Skeletal muscle tissue (tissue), 4 donors: Measurements from ENCODE around the gene TMEM42. TPM values are rescaled to one million over a fixed set of nuclear protein-coding genes. Genes with fewer than 3 reads are reported as not detected.
"Not testable (repeated sequence)": the region's sequence is repeated elsewhere in the genome, so short reads cannot be mapped to it uniquely, and the experiment has no call there.

Experiments
- H3K27ac ChIP-seq: one replicate; pipeline ENCODE4 v1.7.0; 2013; ENCODE audit warnings: mild to moderate bottlenecking, low read depth, low read length, inconsistent platforms
- H3K27me3 ChIP-seq, 3 donors: one replicate each; pipeline ENCODE4 v1.7.0; 2013; ENCODE audit warnings: low read length in 3 of 3; ENCODE audit not compliant: control insufficient read depth in 3 of 3, insufficient read depth in 3 of 3
- H3K36me3 ChIP-seq, 3 donors: one replicate each; pipeline ENCODE4 v1.7.0; 2013; ENCODE audit warnings: low read length in 3 of 3; ENCODE audit not compliant: control insufficient read depth in 3 of 3, insufficient read depth in 3 of 3
- H3K4me1 ChIP-seq, 3 donors: one replicate each; pipeline ENCODE4 v1.7.0; 2013; ENCODE audit warnings: low read length in 3 of 3, mild to moderate bottlenecking in 3 of 3; ENCODE audit not compliant: control insufficient read depth in 3 of 3, insufficient read depth in 3 of 3
- H3K4me3 ChIP-seq, 3 donors: one replicate each; pipeline ENCODE4 v1.7.0; 2013; ENCODE audit warnings: low read length in 3 of 3
- H3K9ac ChIP-seq, 3 donors: one replicate each; pipeline ENCODE4 v1.7.0; 2013; ENCODE audit warnings: low read length in 3 of 3, mild to moderate bottlenecking in 3 of 3, moderate library complexity in 2 of 3, low read depth in 1 of 3
- H3K9me3 ChIP-seq, 3 donors: one replicate each; pipeline ENCODE4 v1.7.0; 2013; ENCODE audit warnings: low read length in 3 of 3; ENCODE audit not compliant: control insufficient read depth in 3 of 3
- total RNA-seq: library from RNA; depleted of rRNA; stranded (reverse); fragments of >200 nt; gene quantifications from one replicate; pipeline ENCODE4 v1.2.3, GENCODE V29; 2014
- donor health status: Osteomylitis.

TMEM42 gene
- total RNA-seq, 1 donor from 2014 or later: 7.3 TPM

DNA sequence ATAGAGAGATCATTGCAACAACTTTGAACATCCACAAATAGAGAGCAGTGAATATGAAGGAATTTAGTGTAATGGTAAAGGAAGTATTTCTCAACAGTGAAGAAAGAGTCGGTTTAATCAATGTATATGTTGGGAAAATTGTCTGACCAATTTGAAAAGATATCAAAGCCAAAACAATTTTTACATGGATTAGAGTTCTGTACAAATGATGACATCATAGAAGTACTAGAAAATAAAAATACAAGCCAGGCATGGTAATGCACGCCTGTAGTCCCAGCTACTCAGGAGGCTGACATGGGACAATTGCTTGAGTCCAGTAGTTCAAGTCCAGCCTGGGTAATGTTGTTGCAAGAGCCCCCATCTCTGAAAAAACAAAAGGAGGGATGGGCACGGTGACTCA is 26.0 kb upstream of the TMEM42 start:
- no peaks in the 10 kb centered on the region for H3K4me1 ChIP-seq
- no peaks in the 10 kb centered on the region for H3K36me3 ChIP-seq

DNA sequence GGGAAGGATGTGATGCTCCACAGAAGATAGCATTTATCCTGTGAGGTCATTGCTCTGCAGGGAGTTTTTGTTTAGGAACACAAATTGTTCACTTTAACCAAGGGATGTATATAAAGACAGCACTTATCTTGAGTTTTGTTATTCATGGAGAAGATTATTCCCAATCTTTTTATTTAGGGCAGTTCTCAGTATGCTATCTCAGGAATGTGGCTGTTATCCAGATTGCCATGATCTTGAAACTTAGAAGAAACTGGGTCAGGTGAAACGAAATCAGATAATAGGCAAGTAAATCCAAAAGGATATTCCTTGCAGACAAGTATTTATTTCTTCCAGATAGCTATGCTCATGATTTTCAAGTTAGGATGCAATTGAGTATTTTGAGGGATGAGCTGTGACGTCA is 19.3 kb upstream of the TMEM42 start:
- Histone ChIP-seq H3K9ac (no peak overlapping the region), H3K27ac (no peak overlapping the region), H3K4me1 (no peaks in the 10 kb centered on the region), H3K27me3 (no peaks in the 10 kb centered on the region), H3K36me3 (no peaks in the 10 kb centered on the region), H3K9me3 (no peaks in the 10 kb centered on the region), H3K4me3 (no peak overlapping the region)

More for the DNA sequence above, 26.0 kb upstream of the TMEM42 start:
- H3K4me3 ChIP-seq: no peak overlapping the region
- no peak overlapping the region for H3K9ac ChIP-seq
- no peaks in the 10 kb centered on the region for H3K27me3 ChIP-seq
- peaks cover 0 to 4% (median 0%) of the 10 kb centered on the region in 3 donors for H3K9me3 ChIP-seq
- H3K27ac ChIP-seq: no peak overlapping the region

DNA sequence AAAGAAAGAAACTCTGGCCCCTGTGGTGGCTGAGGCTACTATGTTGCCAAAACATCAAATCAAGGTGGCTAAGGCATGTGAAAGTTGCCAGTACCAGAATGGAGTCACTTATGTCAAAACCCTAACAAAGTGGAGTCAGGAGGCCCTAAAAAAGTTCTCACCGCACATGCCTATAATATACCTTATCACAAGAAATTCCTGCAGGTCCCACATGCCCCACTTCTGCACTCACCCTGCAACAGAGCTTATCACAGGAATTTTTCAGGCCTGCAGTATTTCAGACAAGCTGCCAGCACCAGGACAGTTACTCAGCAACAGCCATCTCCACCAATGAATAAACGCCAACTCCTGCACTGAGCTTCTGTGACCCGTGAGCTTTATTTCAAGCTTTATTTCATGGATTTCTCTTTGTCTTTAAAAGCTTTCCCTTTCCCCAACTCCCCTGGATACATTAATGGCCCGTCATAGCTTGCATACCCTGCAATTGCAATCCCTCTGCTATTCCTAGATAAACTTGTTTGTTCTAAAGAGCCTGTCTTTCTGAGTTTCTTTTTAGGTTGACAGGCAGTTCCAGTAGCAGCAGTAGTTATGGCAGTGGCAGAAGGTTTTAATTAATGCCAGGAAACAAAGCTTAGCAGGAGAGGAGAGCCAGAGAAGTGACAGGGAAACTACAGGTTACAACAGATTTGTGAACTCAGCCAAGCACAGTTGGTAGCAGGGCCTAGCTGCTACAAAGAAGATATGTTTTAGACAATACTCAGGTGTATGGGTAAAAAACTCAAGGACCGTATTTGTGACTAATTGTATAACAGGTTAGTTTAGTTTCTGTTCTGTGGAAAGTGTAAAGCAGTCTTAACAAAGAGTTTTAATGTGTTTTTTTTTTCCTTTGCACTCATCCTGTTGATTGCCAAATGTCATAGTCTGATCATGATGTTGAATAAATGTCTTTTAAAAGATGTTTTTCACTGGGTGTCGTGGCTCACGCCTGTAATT is 15.9 kb upstream of the TMEM42 start:
- no peak overlapping the region for H3K9ac ChIP-seq
- no peaks in the 10 kb centered on the region for H3K4me1 ChIP-seq
- no peak overlapping the region for H3K27ac ChIP-seq
- H3K9me3 ChIP-seq: no peaks in the 10 kb centered on the region
- H3K36me3 ChIP-seq: no peaks in the 10 kb centered on the region
- no peak overlapping the region for H3K4me3 ChIP-seq
- H3K27me3 ChIP-seq: no peaks in the 10 kb centered on the region

DNA sequence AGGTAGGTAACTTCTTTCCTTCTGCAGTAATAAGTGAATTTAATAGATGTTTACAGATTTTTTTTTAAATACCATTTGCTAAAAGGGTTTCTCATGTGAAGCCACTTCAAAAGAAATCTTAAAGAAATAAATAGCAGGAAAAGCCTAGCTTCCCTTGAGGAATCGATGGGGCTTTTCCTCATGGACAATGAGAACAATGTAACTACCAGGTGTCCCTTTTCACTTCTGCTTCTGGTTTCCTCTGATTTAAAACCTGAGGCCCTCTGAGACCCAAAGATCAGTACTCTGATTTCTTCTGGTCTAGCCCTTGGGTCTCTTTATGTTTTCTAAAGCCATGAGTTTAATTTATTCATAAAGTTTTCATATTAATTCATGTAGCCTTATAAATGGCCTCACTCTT is 13.1 kb upstream of the TMEM42 start:
- H3K36me3 ChIP-seq: no peaks in the 10 kb centered on the region
- no peaks in the 10 kb centered on the region for H3K4me1 ChIP-seq
- H3K27me3 ChIP-seq: no peaks in the 10 kb centered on the region
- H3K27ac ChIP-seq: no peak overlapping the region
- H3K9me3 ChIP-seq: no peaks in the 10 kb centered on the region
- no peak overlapping the region for H3K9ac ChIP-seq
- no peak overlapping the region for H3K4me3 ChIP-seq

DNA sequence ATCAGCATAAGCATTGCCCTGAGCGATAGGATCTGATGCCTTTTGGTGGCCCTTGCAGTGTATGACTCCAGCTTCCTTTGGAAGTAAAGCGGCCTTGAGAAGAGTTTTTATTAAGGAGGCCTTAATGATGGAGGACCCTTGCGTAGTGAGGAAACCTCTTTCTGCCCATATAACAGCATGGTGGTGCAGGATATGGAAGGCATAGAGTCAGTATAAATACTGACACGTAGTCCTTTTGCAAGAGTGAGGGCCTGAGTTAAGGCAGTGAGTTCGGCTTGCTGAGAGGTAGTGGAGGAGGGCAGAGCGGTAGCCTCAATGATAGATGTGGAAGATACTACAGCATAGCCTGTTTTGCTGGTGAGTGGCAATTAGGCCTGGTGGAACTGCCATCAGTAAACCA is 5.0 kb upstream of the TMEM42 start:
- H3K4me1 ChIP-seq, H3K9me3 ChIP-seq, H3K27me3 ChIP-seq, H3K36me3 ChIP-seq, H3K27ac ChIP-seq, H3K9ac ChIP-seq, H3K4me3 ChIP-seq: not testable (repeated sequence)

DNA sequence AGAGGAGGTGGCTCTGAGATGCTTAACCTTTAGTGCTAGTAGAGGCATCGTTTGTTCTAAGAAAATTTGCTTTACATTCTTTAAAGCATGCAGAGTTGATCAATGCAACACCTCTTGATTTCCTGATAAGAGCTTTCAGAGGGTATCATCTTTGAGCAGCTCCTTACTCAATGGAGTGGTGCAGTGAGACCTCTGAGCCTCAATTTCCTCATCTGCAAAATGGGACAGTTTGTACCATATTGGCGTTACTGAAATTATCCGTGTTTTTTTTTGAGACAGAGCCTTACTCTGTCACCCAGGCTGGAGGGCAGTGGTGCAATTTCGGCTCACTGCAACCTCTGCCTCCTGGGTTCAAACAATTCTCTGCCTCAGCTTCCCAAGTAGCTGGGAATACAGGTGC is 1.6 kb upstream of the TMEM42 start:
- Histone ChIP-seq H3K4me1 (peaks cover 8 to 25% (median 10%) of the 10 kb centered on the region in 3 donors), H3K36me3 (peaks cover 0 to 2% (median 0%) of the 10 kb centered on the region in 3 donors), H3K4me3 (no peak overlapping the region), H3K27ac (no peak overlapping the region), H3K9ac (no peak overlapping the region), H3K27me3 (no peaks in the 10 kb centered on the region), H3K9me3 (no peaks in the 10 kb centered on the region)

DNA sequence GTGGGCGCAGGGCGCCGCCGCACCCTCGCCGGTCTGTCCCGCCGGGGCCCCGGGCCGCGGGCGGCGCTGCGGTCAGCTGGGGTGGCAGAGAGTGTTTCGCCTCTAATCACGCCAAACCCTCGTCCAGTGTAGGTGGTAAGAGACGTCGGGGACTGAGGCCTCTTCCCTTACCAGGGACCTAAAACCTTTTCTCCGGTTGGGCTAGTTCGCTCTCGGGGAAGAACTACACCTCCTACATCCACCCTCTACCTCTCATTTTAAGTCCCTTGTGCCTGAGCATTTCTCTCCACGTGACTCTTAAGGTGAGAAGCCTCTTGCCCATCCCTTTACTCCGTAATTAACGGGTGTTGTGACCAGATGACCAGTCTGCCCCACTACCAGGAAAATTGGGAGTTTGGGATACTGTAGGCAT is 520 bp downstream of the TMEM42 start:
- peaks cover 0 to 3% (median 2%) of the 10 kb centered on the region in 3 donors for H3K36me3 ChIP-seq
- no peaks in the 10 kb centered on the region for H3K27me3 ChIP-seq
- H3K27ac ChIP-seq: peak overlapping the region; percentile 63
- H3K4me1 ChIP-seq: peaks cover 10 to 40% (median 17%) of the 10 kb centered on the region in 3 donors
- peak overlapping the region; percentile 80 to 86 (median 85) for H3K9ac ChIP-seq
- H3K4me3 ChIP-seq: peak overlapping the region; percentile 88 to 93 (median 92)
- no peaks in the 10 kb centered on the region for H3K9me3 ChIP-seq

DNA sequence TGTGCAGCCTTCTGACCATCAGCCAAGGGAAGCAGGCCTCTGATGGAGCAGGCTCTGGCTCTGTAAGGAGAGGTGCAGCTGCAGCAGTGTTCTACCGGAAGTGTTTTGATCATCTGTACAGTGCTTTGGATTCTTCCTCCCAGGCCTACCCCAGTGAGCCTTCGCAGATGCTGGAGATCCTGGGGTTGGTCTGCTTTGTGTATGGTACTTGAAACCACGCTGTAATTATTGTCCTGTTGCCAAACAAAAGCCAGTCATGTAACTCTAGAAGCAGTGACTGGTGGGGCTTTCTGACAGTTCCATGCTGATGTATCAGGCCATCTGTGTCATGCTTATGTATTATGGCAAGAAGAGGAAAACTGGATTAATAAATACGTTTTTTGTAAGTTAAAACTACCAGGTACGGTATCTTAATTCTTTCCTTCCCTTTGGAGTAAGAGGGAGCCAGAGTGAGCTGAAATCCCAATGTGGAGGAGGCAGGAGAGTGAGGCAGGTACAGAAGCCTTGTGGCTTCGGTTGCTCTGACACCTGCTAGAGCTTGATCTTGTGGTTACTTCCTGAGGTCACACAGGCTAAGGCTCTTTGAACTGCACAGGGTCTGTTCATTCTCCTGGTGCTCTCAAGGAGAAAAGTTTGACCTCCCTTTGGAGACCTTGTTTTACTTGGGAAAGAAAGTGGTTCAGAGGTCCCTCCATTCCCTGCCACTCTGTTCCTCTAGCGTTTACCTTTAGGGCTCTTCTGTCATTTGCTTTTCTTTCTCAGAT is 3.7 kb downstream of the TMEM42 start:
- Histone ChIP-seq H3K27me3 (no peaks in the 10 kb centered on the region), H3K9me3 (no peaks in the 10 kb centered on the region), H3K27ac (no peak overlapping the region)

DNA sequence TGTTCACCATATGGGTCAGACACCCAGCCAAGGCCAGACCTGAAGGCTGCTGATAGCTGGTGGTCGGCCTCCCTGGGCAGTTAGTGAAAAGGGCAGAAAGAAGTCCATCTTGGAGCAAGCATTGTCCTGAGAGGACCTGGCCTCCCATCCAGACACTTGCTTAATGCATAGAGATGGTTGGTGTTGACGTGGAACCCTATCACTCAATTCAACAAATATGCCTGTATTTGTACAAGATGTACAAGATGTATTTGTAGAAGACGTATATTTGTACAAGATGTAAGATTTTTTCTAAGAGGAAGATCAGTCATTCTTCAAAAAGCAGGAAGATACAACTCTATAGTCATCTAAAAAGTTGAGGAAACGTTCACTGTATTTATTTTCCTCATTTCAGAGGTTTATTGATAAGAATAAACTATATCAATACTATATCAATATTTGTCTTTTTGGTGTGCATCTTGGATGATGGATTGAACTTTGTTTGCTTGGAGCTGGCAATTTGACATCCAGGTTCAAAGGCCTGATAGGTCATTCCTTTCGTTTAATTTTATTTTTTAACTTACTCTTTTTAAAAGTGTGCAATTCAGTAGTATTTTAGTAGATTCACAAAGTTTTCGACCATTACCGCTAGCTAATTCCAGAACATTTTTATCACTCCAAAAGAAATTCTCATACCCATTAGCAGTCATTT is 5.9 kb downstream of the TMEM42 start:
- Histone ChIP-seq H3K4me3 (no peak overlapping the region), H3K9ac (no peak overlapping the region), H3K27me3 (no peaks in the 10 kb centered on the region), H3K27ac (no peak overlapping the region), H3K4me1 (peaks cover 7 to 35% (median 13%) of the 10 kb centered on the region in 3 donors), H3K9me3 (no peaks in the 10 kb centered on the region), H3K36me3 (peaks cover 0 to 3% (median 2%) of the 10 kb centered on the region in 3 donors)

More for the DNA sequence above, 3.7 kb downstream of the TMEM42 start:
- Histone ChIP-seq H3K36me3 (peaks cover 0 to 3% (median 2%) of the 10 kb centered on the region in 3 donors), H3K4me3 (no peak overlapping the region), H3K4me1 (peaks cover 10 to 40% (median 17%) of the 10 kb centered on the region in 3 donors), H3K9ac (no peak overlapping the region)
